CD4-positive, alpha-beta T cell treated with Interleukin-15 for 4 hours (primary cell): ENCODE data around the gene P3H2.
"Not testable (repeated sequence)": the region's sequence is repeated elsewhere in the genome, so short reads cannot be mapped to it uniquely, and the experiment has no call there.

ENCODE experiments used
- DNase-seq: peaks from one replicate; pipeline ENCODE4 v3.0.0-alpha.2; 2020; ENCODE audit warnings: low spot score

The P3H2 gene

DNA sequence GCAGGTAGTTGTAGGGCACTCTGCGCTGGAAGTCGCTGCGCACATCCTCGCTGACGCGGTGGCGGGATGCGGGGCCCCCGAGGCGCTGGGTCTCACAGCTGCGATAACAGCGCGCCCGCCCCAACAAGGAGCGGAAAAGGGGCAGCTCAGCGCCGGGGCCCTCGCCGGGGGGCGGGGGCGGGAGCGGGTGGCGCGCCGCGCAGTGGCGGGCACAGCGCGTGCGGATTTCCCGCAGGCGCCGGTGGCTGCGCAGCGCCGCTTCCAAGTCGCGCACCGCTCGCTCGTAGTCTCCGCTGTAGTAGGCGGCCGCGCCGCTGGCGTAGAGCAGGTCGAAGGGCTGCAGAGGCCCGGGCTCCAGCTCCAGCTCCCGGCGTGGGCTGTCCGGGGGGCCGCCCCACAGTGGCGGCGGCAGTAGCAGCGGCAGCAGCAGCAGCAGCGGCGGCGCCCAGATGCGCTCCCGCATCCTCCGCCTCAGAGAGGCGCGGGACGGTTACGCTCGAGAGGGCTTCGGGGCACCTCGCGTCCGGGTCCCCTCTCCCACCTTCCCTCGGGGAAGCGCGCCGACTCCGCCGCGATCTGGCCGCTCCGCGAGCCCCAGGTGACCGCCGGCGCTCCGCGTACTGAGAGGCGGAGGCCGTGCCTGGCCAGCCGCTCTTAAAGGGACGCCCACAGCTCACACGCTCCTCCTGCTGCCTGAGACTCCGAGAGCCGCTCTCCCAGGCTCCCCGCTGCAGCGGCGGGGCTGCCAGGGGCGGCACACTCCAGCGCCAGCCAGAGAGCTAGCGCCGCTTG lies at the start of gene P3H2:
TSS of gene P3H2 (minus strand) at position 629 of the 792 bp plus-strand sequence. CDS start at position 463, 166 bp downstream.
- DNase-seq = no peak

DNA sequence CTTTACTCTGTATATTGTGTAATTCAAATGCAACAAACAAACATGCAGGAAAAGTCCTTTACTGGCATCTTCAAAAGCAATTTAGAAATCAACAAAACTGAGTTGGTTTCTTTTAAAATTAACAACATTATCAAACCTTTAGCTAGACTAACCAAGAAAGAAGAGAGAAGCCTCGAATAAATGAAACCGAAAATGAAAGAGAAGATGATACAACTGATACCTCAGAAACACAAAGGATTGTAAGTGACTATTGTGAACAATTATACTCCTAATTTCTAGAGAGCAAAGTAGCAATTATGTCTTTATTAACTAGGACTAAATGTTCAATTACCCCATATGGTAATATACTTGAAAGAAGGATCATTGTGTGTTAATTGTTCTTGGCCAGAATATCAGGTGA lies 49.2 kb upstream of the P3H2 start:
- DNase-seq = no peak

DNA sequence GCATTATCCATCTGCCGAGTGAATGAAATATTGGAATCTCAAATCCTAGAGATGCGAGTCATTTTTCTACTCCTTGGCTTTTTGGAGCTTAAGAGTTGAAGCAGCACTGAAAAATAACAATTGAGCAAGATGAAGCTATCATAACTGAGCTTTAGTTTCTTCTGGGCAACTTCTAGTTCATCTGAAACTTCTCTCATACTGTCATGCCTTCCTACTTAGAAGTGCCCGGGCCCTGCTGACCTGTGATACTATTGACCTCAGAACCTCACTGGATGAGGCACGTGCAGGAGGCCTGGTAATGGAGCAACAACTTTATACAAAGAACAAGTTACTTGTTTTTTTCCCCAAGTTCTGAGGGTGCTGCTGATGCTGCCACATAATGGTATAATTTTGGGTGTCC lies 48.5 kb upstream of the P3H2 start:
- DNase-seq = no peak

GRCh38 chr3:190167936-190168680 lies 47.4 kb upstream of the P3H2 start:
- DNase-seq = no peak

DNA sequence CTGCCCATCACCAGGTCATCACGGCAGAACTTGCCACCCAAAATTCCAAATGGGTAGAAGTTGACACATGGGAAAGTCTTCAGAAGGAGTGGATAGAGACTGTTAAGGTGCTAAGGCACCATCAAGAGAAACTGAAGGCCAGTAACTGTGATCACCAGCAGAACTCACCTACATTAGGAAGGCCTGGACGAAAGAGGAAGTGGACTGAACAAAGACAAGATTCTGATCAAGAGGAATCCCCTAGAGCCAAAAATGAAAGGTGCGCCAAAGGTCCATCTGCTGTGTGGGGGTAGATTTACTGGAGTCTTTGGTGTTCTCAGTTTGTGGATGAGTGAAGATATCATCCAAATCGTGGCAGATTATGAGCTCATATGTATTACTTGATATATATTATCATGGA lies 46.3 kb upstream of the P3H2 start:
- DNase-seq = no peak

DNA sequence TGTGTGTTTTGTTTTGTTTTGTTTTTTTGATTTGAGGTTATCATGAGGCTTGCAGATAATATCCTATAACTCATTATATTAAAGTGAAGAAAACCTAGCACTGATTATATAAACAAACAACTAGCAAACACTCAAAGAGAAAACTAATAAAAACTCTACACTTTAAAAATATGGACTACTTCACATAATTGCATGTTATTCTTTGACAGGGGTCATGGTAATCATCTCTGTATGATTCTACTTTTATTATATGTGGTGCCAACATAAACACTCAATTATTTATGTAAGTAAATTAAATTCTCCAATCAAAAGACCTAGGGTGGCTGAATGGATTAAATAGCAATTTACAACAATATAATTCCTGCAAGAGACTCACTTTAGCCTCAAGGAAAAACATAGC lies 44.6 kb upstream of the P3H2 start:
- DNase-seq = no peak

DNA sequence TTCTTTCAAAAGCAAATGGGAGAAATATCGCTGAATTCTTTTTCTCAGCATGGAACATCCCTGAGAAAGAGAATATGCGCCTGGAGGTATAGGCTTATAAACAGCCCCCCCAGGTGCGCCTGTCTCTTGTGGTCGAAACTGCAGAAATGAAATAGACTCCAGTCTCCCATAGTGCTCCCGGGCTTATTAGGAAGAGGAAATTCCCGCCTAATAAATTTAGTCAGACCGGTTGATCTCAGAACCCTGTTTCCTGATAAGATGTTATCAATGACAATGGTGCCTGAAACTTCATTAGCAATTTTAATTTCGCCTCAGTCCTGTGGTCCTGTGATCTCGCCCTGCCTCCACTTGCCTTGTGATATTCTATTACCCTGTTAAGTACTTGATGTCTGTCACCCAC lies 41.3 kb upstream of the P3H2 start:
- not testable (repeated sequence) for DNase-seq

GRCh38 chr3:190159902-190160435 lies 39.3 kb upstream of the P3H2 start:
- no peak for DNase-seq

GRCh38 chr3:190158261-190158660 lies 37.6 kb upstream of the P3H2 start:
- DNase-seq = no peak

GRCh38 chr3:190155752-190156151 lies 35.1 kb upstream of the P3H2 start:
- no peak for DNase-seq

DNA sequence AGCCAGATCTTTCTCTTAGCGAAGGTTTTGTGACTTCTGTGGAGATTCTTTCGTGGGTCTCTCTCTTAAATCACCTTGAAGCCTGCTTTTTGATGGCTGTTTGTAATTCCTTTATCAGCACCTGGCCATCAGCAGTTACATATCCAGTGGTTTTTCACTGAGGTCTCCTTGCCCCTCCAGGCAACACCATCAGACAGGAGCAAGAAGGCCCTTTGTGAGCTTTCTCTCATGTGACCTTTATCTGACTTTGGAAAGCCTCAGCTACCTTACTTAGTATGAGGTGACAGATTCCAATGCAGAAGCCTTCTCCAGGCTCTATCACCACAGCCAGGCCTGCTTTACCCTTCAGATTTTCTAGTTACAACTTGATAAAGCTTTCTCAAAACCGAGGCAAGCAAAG lies 30.0 kb upstream of the P3H2 start:
- no peak for DNase-seq

- not testable (repeated sequence) for DNase-seq
Measured at GRCh38 chr3:190149830-190150619, 29.3 kb upstream of the P3H2 start.

DNA sequence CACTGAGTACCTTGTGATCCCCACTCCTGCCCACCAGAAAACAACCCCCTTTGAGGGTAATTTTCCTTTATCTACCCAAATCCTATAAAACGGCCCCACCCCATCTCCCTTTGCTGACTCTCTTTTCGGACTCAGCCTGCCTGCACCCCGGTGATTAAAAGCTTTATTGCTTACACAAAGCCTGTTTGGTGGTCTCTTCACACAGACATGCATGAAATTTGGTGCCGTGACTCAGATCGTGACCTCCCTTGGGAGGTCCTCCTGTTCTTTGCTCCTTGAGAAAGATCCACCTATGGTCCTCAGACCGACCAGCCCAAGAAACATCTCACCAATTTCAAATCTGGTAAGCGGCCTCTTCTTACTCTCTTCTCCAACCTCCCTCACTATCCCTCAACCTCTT lies 24.1 kb upstream of the P3H2 start:
- not testable (repeated sequence) for DNase-seq

DNA sequence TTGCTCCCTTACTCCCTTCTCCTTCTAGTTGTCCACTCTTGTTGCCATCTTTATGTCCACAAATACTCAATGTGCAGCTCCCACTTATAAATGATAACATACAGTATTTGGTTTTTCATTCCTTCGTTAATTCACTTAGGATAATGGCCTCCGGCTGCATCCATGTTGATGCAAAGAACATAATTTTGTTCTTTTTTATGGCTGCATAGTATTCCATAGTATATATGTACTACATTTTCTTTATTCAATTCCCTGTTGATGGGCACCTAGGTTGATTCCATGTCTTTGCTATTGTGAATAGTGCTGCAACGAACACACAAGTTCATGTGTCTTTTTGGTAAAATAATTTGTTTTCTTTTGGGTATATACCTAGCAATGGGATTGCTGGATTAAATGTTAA lies 21.3 kb upstream of the P3H2 start:
- no peak for DNase-seq

DNA sequence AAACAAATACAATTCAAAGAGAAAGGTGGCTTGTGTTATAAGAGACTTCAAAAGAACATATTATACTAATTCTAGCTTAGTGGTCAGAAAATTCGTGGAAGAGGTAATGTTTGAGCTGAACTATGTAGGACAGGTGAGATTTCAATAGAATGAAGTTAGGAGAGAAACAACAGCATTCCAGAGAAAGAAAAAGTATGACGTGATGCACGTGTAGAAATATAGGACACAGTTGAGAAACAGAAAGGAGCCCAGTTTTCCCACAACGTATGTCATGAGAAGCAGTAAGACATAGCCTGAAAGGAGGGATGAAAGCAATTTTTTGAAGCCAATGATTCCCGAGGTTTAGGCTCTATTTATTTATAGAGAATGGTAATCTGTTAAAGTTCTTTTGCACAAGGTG lies 18.7 kb upstream of the P3H2 start:
- DNase-seq = no peak

- no peak for DNase-seq
Measured at GRCh38 chr3:190132371-190132770, 11.7 kb upstream of the P3H2 start.

- no peak for DNase-seq
Measured at GRCh38 chr3:190131329-190131728, 10.6 kb upstream of the P3H2 start.

GRCh38 chr3:190130696-190131095 lies 10.0 kb upstream of the P3H2 start:
- DNase-seq = no peak

DNA sequence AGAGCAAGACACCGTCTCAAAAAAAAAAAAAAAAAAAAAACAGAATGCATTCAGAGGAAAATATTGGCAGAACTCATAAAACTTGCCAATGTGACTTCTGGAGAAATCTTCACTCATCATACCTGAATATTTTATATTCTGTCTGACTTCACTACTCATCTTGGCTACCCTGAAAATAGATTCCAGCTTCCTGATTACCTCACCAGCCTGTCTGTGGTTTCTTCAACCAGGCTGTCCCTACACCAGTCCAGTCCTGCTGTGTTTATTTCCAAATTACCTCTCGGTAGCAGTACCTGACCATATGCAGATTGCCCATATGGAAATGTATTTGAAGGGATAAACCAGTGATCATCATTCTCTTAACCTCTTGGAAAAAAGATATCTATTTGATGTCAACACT lies 9.3 kb upstream of the P3H2 start:
- no peak for DNase-seq

DNA sequence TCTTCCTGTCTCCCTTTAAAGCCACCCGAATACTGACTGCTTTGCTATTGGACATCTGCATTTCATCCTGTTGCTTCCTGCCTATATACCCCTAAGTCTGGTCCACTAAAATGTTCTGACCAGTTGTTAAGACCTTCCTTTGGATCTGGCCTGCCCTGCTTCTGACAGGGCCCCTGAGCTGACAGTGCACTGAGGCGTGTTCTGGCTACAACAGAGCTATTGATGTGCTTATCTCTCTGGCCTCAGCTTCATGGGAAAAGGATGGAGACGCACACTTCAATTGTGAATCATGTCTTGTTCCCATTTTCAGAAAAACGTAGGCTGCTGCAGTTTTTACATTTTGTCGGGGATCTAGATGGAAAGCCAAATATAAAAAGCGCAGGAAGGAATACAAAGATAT lies 7.1 kb upstream of the P3H2 start:
- no peak for DNase-seq

DNA sequence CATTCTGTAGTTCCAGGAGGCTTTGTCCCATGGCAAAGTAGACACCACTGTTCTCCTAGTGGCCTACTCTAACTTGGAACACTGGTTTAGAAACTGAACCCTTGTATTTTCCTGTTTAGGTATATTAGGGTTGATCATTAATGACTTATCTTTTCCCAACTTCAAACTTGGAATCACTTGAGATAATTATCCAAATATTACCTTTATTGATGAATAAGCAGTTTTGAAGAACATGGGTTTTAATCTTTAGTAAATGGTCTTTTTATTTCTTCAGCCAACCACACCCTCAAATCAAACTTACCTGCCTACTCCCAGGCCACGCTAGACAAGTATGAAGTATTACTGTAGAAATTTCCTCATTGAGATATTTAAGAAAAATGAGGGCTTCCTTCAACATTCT lies 6.5 kb upstream of the P3H2 start:
- no peak for DNase-seq

DNA sequence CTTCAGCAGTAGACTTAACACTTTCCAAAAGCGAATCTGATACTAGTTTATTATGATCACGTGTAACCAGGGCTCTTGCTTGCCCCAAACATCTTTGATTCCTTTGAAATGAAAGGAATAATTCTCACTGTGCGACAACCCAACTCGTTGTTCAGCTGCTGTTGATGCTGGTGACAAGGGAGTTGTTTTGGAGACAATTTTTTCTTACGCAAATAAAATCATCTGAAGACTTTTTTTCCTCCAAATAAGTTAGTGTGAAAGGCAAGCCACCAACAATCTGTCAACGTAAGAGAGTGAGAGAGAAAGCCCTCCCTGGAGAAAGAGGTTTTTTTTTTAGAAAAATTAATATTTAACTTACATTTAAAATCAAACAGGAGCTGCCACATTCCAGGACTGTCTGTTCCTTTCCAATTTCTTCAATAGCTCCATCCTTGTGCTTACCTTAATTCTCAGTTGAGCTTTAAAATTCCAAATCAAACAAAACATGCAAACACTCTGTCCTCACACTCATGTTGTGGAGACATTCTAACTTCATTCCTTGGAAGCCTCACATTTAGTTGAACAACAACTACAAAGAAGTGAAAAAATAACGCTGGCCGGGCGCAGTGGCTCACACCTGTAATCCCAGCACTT lies 4.9 kb upstream of the P3H2 start:
- DNase-seq = no peak
